IMR-90 (cell line): ENCODE results near the gene GTF2H3. TPM values are rescaled to one million over a fixed set of nuclear protein-coding genes. Genes with fewer than 3 reads are reported as not detected.

ENCODE experiments used
- ATAC-seq: fragments of 200-7000 bp; cut with Tn5 transposase; 2 replicates; pipeline ENCODE4 v1.9.1; 2020; ENCODE audit warnings: low read depth, mild to moderate bottlenecking, moderate library complexity
- BruUV-seq: library from RNA; stranded (reverse); fragments of 400-500 nt; replicated peaks from 2 replicates; lab custom pipeline; 2021; lab: Mats Ljungman, UMichigan
- CTCF ChIA-PET: fragments of 300-600 bp; formaldehyde crosslinking; extraction: SDS; loops from one replicate; lab custom pipeline; 2021; ENCODE audit warnings: antibody characterized with exemption; lab: Yijun Ruan, JAX
- POLR2A ChIA-PET: fragments of 300-600 bp; sonication (Branson Sonifier 250); formaldehyde crosslinking; loops from one replicate; lab custom pipeline; 2022; ENCODE audit warnings: antibody characterized with exemption; ENCODE audit not compliant: unreplicated experiment; lab: Charles Lee
- DNase-seq: peaks from one replicate; pipeline ENCODE4 v3.0.0; 2013
- H2AFZ ChIP-seq: replicated peaks from 2 replicates; pipeline ENCODE3; 2013; ENCODE audit warnings: low read length, mild to moderate bottlenecking; ENCODE audit not compliant: poor library complexity
- H2AK5ac ChIP-seq: 2 replicates; pipeline ENCODE4 v1.6.1; 2013; ENCODE audit warnings: low read depth, low read length, inconsistent platforms
- H2AK9ac ChIP-seq: replicated peaks from 2 replicates; pipeline ENCODE3; 2013; ENCODE audit warnings: mild to moderate bottlenecking, low read depth, low read length, moderate library complexity; ENCODE audit not compliant: poor library complexity
- H2BK120ac ChIP-seq: 2 replicates; pipeline ENCODE4 v1.6.1; 2013; ENCODE audit warnings: low read depth, low read length, inconsistent platforms
- H2BK15ac ChIP-seq: 3 replicates; pipeline ENCODE4 v1.6.1; 2013; ENCODE audit warnings: low read depth, low read length, inconsistent platforms
- H2BK20ac ChIP-seq: 2 replicates; pipeline ENCODE4 v1.6.1; 2013; ENCODE audit warnings: low read depth, mild to moderate bottlenecking, inconsistent platforms, low read length, moderate library complexity
- H2BK5ac ChIP-seq: 2 replicates; pipeline ENCODE4 v1.6.1; 2013; ENCODE audit warnings: mild to moderate bottlenecking, low read depth, low read length, inconsistent platforms; ENCODE audit not compliant: poor library complexity, severe bottlenecking
- H3K14ac ChIP-seq: replicated peaks from 2 replicates; pipeline ENCODE4 v1.6.1; 2013; ENCODE audit warnings: low read depth, low read length, inconsistent platforms
- H3K18ac ChIP-seq: 2 replicates; pipeline ENCODE4 v1.6.1; 2013; ENCODE audit warnings: low read depth, low read length, control low read depth
- H3K23ac ChIP-seq: 2 replicates; pipeline ENCODE4 v1.6.1; 2013; ENCODE audit warnings: low read depth, low read length, inconsistent platforms
- H3K27ac ChIP-seq: 2 replicates; pipeline ENCODE4 v1.5.1; 2013; ENCODE audit warnings: mild to moderate bottlenecking, control low read depth, low read length; ENCODE audit not compliant: insufficient read depth
- H3K27me3 ChIP-seq: 2 replicates; pipeline ENCODE4 v1.6.1; 2013; ENCODE audit warnings: low read length; ENCODE audit not compliant: control insufficient read depth, insufficient read depth
- H3K36me3 ChIP-seq: 2 replicates; pipeline ENCODE4 v1.6.1; 2013; ENCODE audit warnings: low read length, mixed read lengths; ENCODE audit not compliant: control insufficient read depth, insufficient read depth
- H3K4ac ChIP-seq: 2 replicates; pipeline ENCODE4 v1.6.1; 2013; ENCODE audit warnings: low read depth, low read length, inconsistent platforms
- H3K4me1 ChIP-seq: 2 replicates; pipeline ENCODE4 v1.6.1; 2013; ENCODE audit warnings: low read length, mixed read lengths; ENCODE audit not compliant: control insufficient read depth, insufficient read depth
- H3K4me2 ChIP-seq: 2 replicates; pipeline ENCODE4 v1.6.1; 2013; ENCODE audit warnings: low read depth, mild to moderate bottlenecking, control low read depth, low read length, moderate library complexity
- H3K4me3 ChIP-seq: 2 replicates; pipeline ENCODE4 v1.5.1; 2013; ENCODE audit warnings: low read depth, mild to moderate bottlenecking, control low read depth, low read length, moderate library complexity; ENCODE audit not compliant: insufficient read depth
- H3K56ac ChIP-seq: 2 replicates; pipeline ENCODE4 v1.6.1; 2013; ENCODE audit warnings: low read length, inconsistent platforms; ENCODE audit not compliant: insufficient read depth; ENCODE audit errors: extremely low read depth
- H3K79me1 ChIP-seq, 2 experiments: 2 replicates each; pipeline ENCODE4 v1.6.1; 2013; ENCODE audit warnings: low read length in 2 of 2, inconsistent platforms in 1 of 2, low read depth in 1 of 2
- H3K9ac ChIP-seq: 2 replicates; pipeline ENCODE4 v1.6.1; 2013; ENCODE audit warnings: low read depth, low read length, control low read depth
- H3K9me1 ChIP-seq: 2 replicates; pipeline ENCODE4 v1.6.1; 2013; ENCODE audit warnings: low read length, inconsistent platforms; ENCODE audit not compliant: insufficient read depth
- H3K9me3 ChIP-seq: 2 replicates; pipeline ENCODE4 v1.6.1; 2013; ENCODE audit warnings: low read length; ENCODE audit not compliant: control insufficient read depth, insufficient read depth
- H4K20me1 ChIP-seq: 2 replicates; pipeline ENCODE4 v1.6.1; 2013; ENCODE audit warnings: low read length, inconsistent platforms; ENCODE audit not compliant: insufficient read depth
- H4K5ac ChIP-seq: 2 replicates; pipeline ENCODE4 v1.6.1; 2013; ENCODE audit warnings: mild to moderate bottlenecking, low read depth, low read length, control low read depth
- H4K8ac ChIP-seq, 2 experiments: 2 replicates each; pipeline ENCODE4 v1.6.1; 2013; ENCODE audit warnings: low read depth in 2 of 2, low read length in 2 of 2, control low read depth in 1 of 2, inconsistent platforms in 1 of 2
- H4K91ac ChIP-seq: 2 replicates; pipeline ENCODE4 v1.6.1; 2013; ENCODE audit warnings: low read depth, low read length, inconsistent platforms; ENCODE audit not compliant: insufficient read depth
- CEBPB ChIP-seq: IDR thresholded peaks from 2 replicates; pipeline ENCODE4 v1.6.1; 2012; ENCODE audit warnings: low read depth, low read length, improper control_type of control experiment
- POLR2A ChIP-seq: IDR thresholded peaks from 2 replicates; pipeline ENCODE4 v1.6.1; 2012; ENCODE audit warnings: mild to moderate bottlenecking, low read depth, low read length
- dilution Hi-C: fragments of 300-500 bp; cut with HindIII; formaldehyde crosslinking; loops from one replicate; pipeline ENCODE4 v1.14.3; 2018; ENCODE audit warnings: low sequenced_read_pairs; ENCODE audit not compliant: unreplicated experiment
- in situ Hi-C: fragments of 300-500 bp; cut with MboI; formaldehyde crosslinking; loops from 3 replicates; pipeline ENCODE4 v1.14.3; 2019; ENCODE audit warnings: low sequenced_read_pairs, inconsistent platforms, mixed read lengths
- intact Hi-C: fragments of 100-400 bp; cut with micrococcal nuclease; formaldehyde crosslinking; loops from 2 replicates; pipeline ENCODE4 v1.10.0; 2022
- polyA plus RNA-seq, 3 experiments: library from polyadenylated mRNA; depleted of rRNA; stranded (reverse); fragments of >200 nt; gene quantifications; 2 replicates each; pipeline ENCODE4 v1.2.3, GENCODE V29; 2012; ENCODE audit warnings: low replicate concordance in 1 of 3
- total RNA-seq: library from RNA; depleted of rRNA; stranded (reverse); fragments of >200 nt; gene quantifications from 2 replicates; pipeline ENCODE4 v1.2.3, GENCODE V29; 2012

The GTF2H3 gene
- total and polyA plus RNA-seq, 2 of the 4 experiments (the other 2 are of a cell fraction): 22.2 to 80.3 TPM

DNA sequence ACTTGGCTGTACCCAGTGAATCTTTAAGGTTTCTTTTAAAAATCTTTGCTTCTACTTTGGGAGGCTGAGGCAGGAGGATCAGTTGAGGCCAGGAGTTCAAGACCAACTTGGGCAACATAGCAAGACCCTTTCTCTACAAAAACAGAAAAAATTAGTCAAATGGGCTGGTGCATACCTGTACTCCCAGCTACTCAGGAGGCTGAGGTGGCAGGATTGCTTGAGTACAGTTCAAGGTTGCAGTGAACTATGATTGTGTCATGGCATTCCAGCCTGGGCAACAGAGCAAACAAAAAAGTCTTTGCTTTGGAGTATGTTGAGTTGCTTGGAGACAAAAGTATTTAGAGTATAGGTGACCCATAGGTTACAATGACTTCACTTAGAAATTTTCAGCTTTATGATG is 37.9 kb upstream of the GTF2H3 start:
- Histone ChIP-seq H2AK5ac (no peak overlapping the region), H3K79me1 (peaks cover 18 to 42% of the 10 kb centered on the region in 2 experiments), H3K9ac (no peak overlapping the region), H3K27me3 (no peaks in the 10 kb centered on the region), H3K23ac (no peak overlapping the region), H3K56ac (no peak overlapping the region), H3K4me1 (no peaks in the 10 kb centered on the region; the same call in 1 of the 2 replicates), H3K4me2 (no peak overlapping the region), H2BK15ac (no peak overlapping the region), H3K4ac (no peak overlapping the region), H3K36me3 (peaks cover 34% of the 10 kb centered on the region), H2AK9ac (no peak overlapping the region), H2BK5ac (no peak overlapping the region), H4K91ac (no peak overlapping the region), H3K9me1 (no peaks in the 10 kb centered on the region), H2AFZ (no peak overlapping the region), H4K20me1 (peaks cover 50% of the 10 kb centered on the region), H3K27ac (no peak overlapping the region), H2BK120ac (no peak overlapping the region), H3K9me3 (no peaks in the 10 kb centered on the region), H3K4me3 (no peak overlapping the region), H4K5ac (no peak overlapping the region), H3K14ac (no peak overlapping the region), H4K8ac (no peak overlapping the region), H3K18ac (no peak overlapping the region), H2BK20ac (no peak overlapping the region)
- CTCF ChIA-PET: no interaction called here
- in situ Hi-C loops: no loop called here
- intact Hi-C loops: no loop called here
- dilution Hi-C loops: no loop called here
- DNase-seq: peak; percentile 32
- BruUV-seq: no TSS peak
- ATAC-seq: no peak
- TF ChIP-seq CEBPB (peak; percentile 22; the same call in 1 of the 2 replicates), POLR2A (no peak)
- POLR2A ChIA-PET: no interaction called here
